HG03045 (cell line): ENCODE results near the gene WNK4.
"Not testable (repeated sequence)": the region's sequence is repeated elsewhere in the genome, so short reads cannot be mapped to it uniquely, and the experiment has no call there.

ENCODE experiments used
- ATAC-seq: cut with Tn5 transposase; IDR thresholded peaks from one replicate; pipeline ENCODE4 v1.9.1; 2021; ENCODE audit warnings: mild to moderate bottlenecking, moderate library complexity; ENCODE audit not compliant: unreplicated experiment

The WNK4 gene

GRCh38 chr17:42779936-42780850 lies at the start of gene WNK4:
Gene WNK4, plus strand, starts transcription at chr17:42780610. Its CDS starts 89 bp downstream, at chr17:42780699.
- no peak for ATAC-seq

- no peak for ATAC-seq
These were observed 39.7 kb upstream of the WNK4 start for GRCh38 chr17:42740699-42741098.

GRCh38 chr17:42742916-42743315 lies 37.5 kb upstream of the WNK4 start:
- not testable (repeated sequence) for ATAC-seq

- ATAC-seq: no peak
These were observed 36.7 kb upstream of the WNK4 start for GRCh38 chr17:42743595-42744282.

GRCh38 chr17:42744283-42744805 lies 36.1 kb upstream of the WNK4 start:
- peak; percentile 57 for ATAC-seq

- peak; percentile 80 for ATAC-seq
These were observed 35.4 kb upstream of the WNK4 start, which contains the start of gene EZH1 for GRCh38 chr17:42744806-42745617. Gene EZH1, minus strand, starts transcription at chr17:42745040. Its CDS starts 16,099 bp downstream, at chr17:42728941.

GRCh38 chr17:42748202-42748907 lies 32.1 kb upstream of the WNK4 start:
- no peak for ATAC-seq

GRCh38 chr17:42748908-42749798 lies 31.3 kb upstream of the WNK4 start:
- no peak for ATAC-seq

- ATAC-seq: no peak
These were observed 29.6 kb upstream of the WNK4 start for GRCh38 chr17:42750739-42751344.

- no peak for ATAC-seq
These were observed 28.8 kb upstream of the WNK4 start for GRCh38 chr17:42751628-42752027.

GRCh38 chr17:42754782-42755181 lies 25.6 kb upstream of the WNK4 start:
- ATAC-seq: no peak

- ATAC-seq: no peak
These were observed 20.3 kb upstream of the WNK4 start for GRCh38 chr17:42759982-42760651.

GRCh38 chr17:42760652-42761581 lies 19.5 kb upstream of the WNK4 start, which contains the start of gene RAMP2:
Gene RAMP2, plus strand, starts transcription at chr17:42761227. Its CDS starts 35 bp downstream, at chr17:42761262.
- no peak for ATAC-seq

- no peak for ATAC-seq
These were observed 18.8 kb upstream of the WNK4 start for GRCh38 chr17:42761638-42762037.

GRCh38 chr17:42766124-42766523 lies 14.3 kb upstream of the WNK4 start:
- ATAC-seq: no peak

- ATAC-seq: no peak
These were observed 12.9 kb upstream of the WNK4 start for GRCh38 chr17:42767512-42767911.

GRCh38 chr17:42768006-42768405 lies 12.4 kb upstream of the WNK4 start:
- not testable (repeated sequence) for ATAC-seq
